ENCODE results near the gene NFIA. TPM values are rescaled to one million over a fixed set of nuclear protein-coding genes. Genes with fewer than 3 reads are reported as not detected.

Gene NFIA
- total and polyA plus RNA-seq, 8 donors: 9.6 to 108 (median 37.2) TPM

GRCh38 chr1:61175976-61176375 is 93.6 kb downstream of the NFIA start:
- no peaks in the 10 kb centered on the region for H3K27me3 ChIP-seq
- intact Hi-C loops (cut with DNase I; ENCODE audit: low total_unique reads): no loop called here
- DNase-seq: no peak
- no peak overlapping the region for H3K4me3 ChIP-seq
- H3K4me1 ChIP-seq: peaks cover 19 to 83% (median 45%) of the 10 kb centered on the region in 4 donors
- TF ChIP-seq CTCF (IDR thresholded peaks at IDR 0.05) (no peak), EP300 (IDR thresholded peaks at IDR 0.05) (no peak), POLR2A (IDR thresholded peaks at IDR 0.05) (no peak), POLR2AphosphoS5 (IDR thresholded peaks at IDR 0.05) (no peak)
- no peak overlapping the region for H3K27ac ChIP-seq
- no peaks in the 10 kb centered on the region for H3K9me3 ChIP-seq
- no peaks in the 10 kb centered on the region for H3K36me3 ChIP-seq
- 80 to 85% (median 84%) methylated on average over 6 of the region's 6 CpGs for WGBS, 5 donors

- Histone ChIP-seq H3K9me3 (no peaks in the 10 kb centered on the region), H3K36me3 (no peaks in the 10 kb centered on the region), H3K27ac (peak overlapping the region in 3 of 5 donors; percentile 3 to 93 (median 91)), H3K4me3 (no peak overlapping the region), H3K27me3 (no peaks in the 10 kb centered on the region), H3K4me1 (peaks cover 24 to 77% (median 60%) of the 10 kb centered on the region in 4 donors)
- 93 to 100% (median 98%) methylated on average over 1 of the region's 1 CpG for WGBS, 5 donors
- intact Hi-C loops (cut with DNase I; ENCODE audit: low total_unique reads): loop anchor here (10.0 kb wide), 1 partner anchor 143 kb away; no protein-coding TSS in a partner anchor
- no peak for DNase-seq
- TF ChIP-seq CTCF (IDR thresholded peaks at IDR 0.05): no peak
- no peak for TF ChIP-seq POLR2A (IDR thresholded peaks at IDR 0.05)
- TF ChIP-seq POLR2AphosphoS5 (IDR thresholded peaks at IDR 0.05): no peak
- no peak for TF ChIP-seq EP300 (IDR thresholded peaks at IDR 0.05)
Observed at GRCh38 chr1:61181067-61182038, 99.0 kb downstream of the NFIA start.

- H3K36me3 ChIP-seq: no peaks in the 10 kb centered on the region
- intact Hi-C loops (cut with DNase I; ENCODE audit: low total_unique reads): loop anchor here (10.0 kb wide), 1 partner anchor 143 kb away; no protein-coding TSS in a partner anchor
- H3K4me3 ChIP-seq: no peak overlapping the region
- H3K27ac ChIP-seq: peak overlapping the region in 4 of 5 donors; percentile 3 to 93 (median 88)
- DNase-seq: peak in 1 of 2 donors; percentile 62
- peak in 2 of 3 donors; percentile 23 to 83 for TF ChIP-seq POLR2AphosphoS5 (IDR thresholded peaks at IDR 0.05)
- TF ChIP-seq CTCF (IDR thresholded peaks at IDR 0.05): no peak
- H3K9me3 ChIP-seq: no peaks in the 10 kb centered on the region
- H3K4me1 ChIP-seq: peaks cover 30 to 84% (median 64%) of the 10 kb centered on the region in 4 donors
- WGBS, 5 donors: 22 to 40% (median 27%) methylated on average over 2 of the region's 2 CpGs
- H3K27me3 ChIP-seq: no peaks in the 10 kb centered on the region
Observed at GRCh38 chr1:61182049-61182448, 99.7 kb downstream of the NFIA start.

GRCh38 chr1:61182480-61182879 is 100.1 kb downstream of the NFIA start:
- Histone ChIP-seq H3K27ac (peak overlapping the region in 4 of 5 donors; percentile 81 to 93 (median 88)), H3K4me3 (no peak overlapping the region), H3K27me3 (no peaks in the 10 kb centered on the region), H3K4me1 (peaks cover 35 to 88% (median 66%) of the 10 kb centered on the region in 4 donors), H3K36me3 (no peaks in the 10 kb centered on the region), H3K9me3 (no peaks in the 10 kb centered on the region)
- DNase-seq: no peak
- no peak for TF ChIP-seq POLR2A (IDR thresholded peaks at IDR 0.05)
- TF ChIP-seq CTCF (IDR thresholded peaks at IDR 0.05): no peak
- TF ChIP-seq EP300 (IDR thresholded peaks at IDR 0.05): no peak
- no peak for TF ChIP-seq POLR2AphosphoS5 (IDR thresholded peaks at IDR 0.05)
- intact Hi-C loops (cut with DNase I; ENCODE audit: low total_unique reads): loop anchor here (10.0 kb wide), 1 partner anchor 142 kb away; no protein-coding TSS in a partner anchor
- 63 to 74% (median 72%) methylated on average over 3 of the region's 3 CpGs for WGBS, 5 donors
